H9 (cell line): ENCODE measurements around the gene CDHR5. TPM values are rescaled to one million over a fixed set of nuclear protein-coding genes. Genes with fewer than 3 reads are reported as not detected.

Source experiments
- DNase-seq: peaks from one replicate; pipeline ENCODE4 v3.0.0-alpha.2; 2017
- H2AFZ ChIP-seq: one replicate; pipeline ENCODE4 v1.6.1; 2013; ENCODE audit warnings: mild to moderate bottlenecking, low read length, control low read depth, moderate library complexity
- H2AK5ac ChIP-seq: 2 replicates; pipeline ENCODE4 v1.6.1; 2013; ENCODE audit warnings: low read length, control low read depth, mixed read lengths; ENCODE audit not compliant: insufficient read length
- H2BK120ac ChIP-seq: one replicate; pipeline ENCODE4 v1.6.1; 2013; ENCODE audit warnings: low read depth, mild to moderate bottlenecking, low read length, control low read depth, inconsistent platforms; ENCODE audit not compliant: poor library complexity, severe bottlenecking
- H2BK12ac ChIP-seq: 2 replicates; pipeline ENCODE4 v1.6.1; 2013; ENCODE audit warnings: low read length, control low read depth, mixed read lengths, low read depth; ENCODE audit not compliant: insufficient read length
- H2BK15ac ChIP-seq: 2 replicates; pipeline ENCODE4 v1.6.1; 2013; ENCODE audit warnings: low read depth, low read length, control low read depth
- H2BK20ac ChIP-seq: one replicate; pipeline ENCODE4 v1.6.1; 2013; ENCODE audit warnings: low read depth, mild to moderate bottlenecking, low read length, control low read depth, inconsistent platforms; ENCODE audit not compliant: poor library complexity, severe bottlenecking
- H2BK5ac ChIP-seq: 2 replicates; pipeline ENCODE4 v1.6.1; 2013; ENCODE audit warnings: low read length, control low read depth, mixed read lengths; ENCODE audit not compliant: insufficient read length
- H3K14ac ChIP-seq: 2 replicates; pipeline ENCODE4 v1.6.1; 2013; ENCODE audit warnings: low read length, control low read depth; ENCODE audit not compliant: insufficient read depth
- H3K18ac ChIP-seq: 2 replicates; pipeline ENCODE4 v1.6.1; 2013; ENCODE audit warnings: low read depth, mild to moderate bottlenecking, mixed read lengths, low read length, control low read depth; ENCODE audit not compliant: insufficient read length
- H3K23ac ChIP-seq: 2 replicates; pipeline ENCODE4 v1.6.1; 2013; ENCODE audit warnings: low read length, control low read depth, mixed read lengths, low read depth; ENCODE audit not compliant: insufficient read length
- H3K23me2 ChIP-seq: 2 replicates; pipeline ENCODE4 v1.6.1; 2013; ENCODE audit warnings: low read depth, mild to moderate bottlenecking, mixed read lengths, low read length, control low read depth; ENCODE audit not compliant: insufficient read length, poor library complexity, severe bottlenecking
- H3K27ac ChIP-seq: 2 replicates; pipeline ENCODE4 v1.5.1; 2013; ENCODE audit warnings: low read length, control low read depth, mixed read lengths, low read depth; ENCODE audit not compliant: insufficient read length
- H3K27me3 ChIP-seq: 2 replicates; pipeline ENCODE4 v1.6.1; 2013; ENCODE audit warnings: low read length, control low read depth, inconsistent platforms; ENCODE audit not compliant: insufficient read depth
- H3K4ac ChIP-seq: 2 replicates; pipeline ENCODE4 v1.6.1; 2013; ENCODE audit warnings: low read depth, mild to moderate bottlenecking, control low read depth, inconsistent platforms, low read length, moderate library complexity
- H3K4me1 ChIP-seq: 2 replicates; pipeline ENCODE4 v1.6.1; 2013; ENCODE audit warnings: low read length, control low read depth, inconsistent platforms; ENCODE audit not compliant: insufficient read depth
- H3K4me2 ChIP-seq: 2 replicates; pipeline ENCODE4 v1.6.1; 2013; ENCODE audit warnings: low read length, control low read depth, mixed read lengths; ENCODE audit not compliant: insufficient read length, insufficient read depth
- H3K56ac ChIP-seq: 2 replicates; pipeline ENCODE4 v1.6.1; 2013; ENCODE audit warnings: low read depth, mild to moderate bottlenecking, mixed read lengths, low read length, control low read depth; ENCODE audit not compliant: insufficient read length
- H3K79me1 ChIP-seq: 2 replicates; pipeline ENCODE4 v1.6.1; 2013; ENCODE audit warnings: low read depth, mild to moderate bottlenecking, moderate library complexity, low read length, control low read depth, inconsistent platforms; ENCODE audit not compliant: insufficient read depth, poor library complexity, severe bottlenecking
- H3K79me2 ChIP-seq: 2 replicates; pipeline ENCODE4 v1.6.1; 2013; ENCODE audit warnings: low read length, control low read depth, inconsistent platforms; ENCODE audit not compliant: insufficient read depth
- H3K9ac ChIP-seq: 2 replicates; pipeline ENCODE4 v1.6.1; 2013; ENCODE audit warnings: low read length, control low read depth, mixed read lengths; ENCODE audit not compliant: insufficient read length; ENCODE audit errors: extremely low read depth
- H3K9me3 ChIP-seq: one replicate; pipeline ENCODE4 v1.6.1; 2013; ENCODE audit warnings: low read depth, low read length, inconsistent platforms; ENCODE audit not compliant: control insufficient read depth
- H3T11ph ChIP-seq: one replicate; pipeline ENCODE4 v1.6.1; 2013; ENCODE audit warnings: mild to moderate bottlenecking, low read length, control low read depth, inconsistent platforms
- H4K20me1 ChIP-seq: one replicate; pipeline ENCODE4 v1.6.1; 2013; ENCODE audit not compliant: control insufficient read depth, insufficient read length, insufficient read depth
- H4K5ac ChIP-seq: 2 replicates; pipeline ENCODE4 v1.6.1; 2013; ENCODE audit warnings: low read depth, mild to moderate bottlenecking, mixed read lengths, low read length, control low read depth; ENCODE audit not compliant: insufficient read length
- H4K8ac ChIP-seq: replicated peaks from 2 replicates; pipeline ENCODE4 v1.6.1; 2013; ENCODE audit warnings: low read length, control low read depth, mixed read lengths, low read depth; ENCODE audit not compliant: insufficient read length
- H4K91ac ChIP-seq: 2 replicates; pipeline ENCODE4 v1.6.1; 2013; ENCODE audit warnings: low read depth, mild to moderate bottlenecking, moderate library complexity, mixed read lengths, low read length, control low read depth; ENCODE audit not compliant: insufficient read length
- H3K27ac Mint-ChIP-seq, 3 experiments: 2 replicates in 2 of 3; 3 replicates in 1 of 3; pipeline ENCODE4 v1.8.0; 2020 to 2021; ENCODE audit warnings: mixed read lengths in 3 of 3, mild to moderate bottlenecking in 1 of 3, moderate library complexity in 1 of 3
- H3K27me3 Mint-ChIP-seq: 2 replicates; pipeline ENCODE4 v1.8.0; 2021; ENCODE audit warnings: low read depth, mild to moderate bottlenecking, moderate library complexity, mixed read lengths
- H3K36me3 Mint-ChIP-seq, 3 experiments: 2 replicates in 2 of 3; 3 replicates in 1 of 3; pipeline ENCODE4 v1.8.0; 2020 to 2021; ENCODE audit warnings: low read depth in 3 of 3, mixed read lengths in 3 of 3; ENCODE audit not compliant: insufficient read depth in 1 of 3
- H3K4me1 Mint-ChIP-seq, 2 experiments: 2 replicates each; pipeline ENCODE4 v1.8.0; 2020; ENCODE audit warnings: mixed read lengths in 2 of 2
- H3K4me3 Mint-ChIP-seq, 2 experiments: 2 replicates in 1 of 2; 3 replicates in 1 of 2; pipeline ENCODE4 v1.8.0; 2020 to 2021; ENCODE audit warnings: mild to moderate bottlenecking in 2 of 2, mixed read lengths in 2 of 2, moderate library complexity in 1 of 2
- H3K9me3 Mint-ChIP-seq, 2 experiments: 2 replicates in 1 of 2; 3 replicates in 1 of 2; pipeline ENCODE4 v1.8.0; 2020; ENCODE audit warnings: mild to moderate bottlenecking in 2 of 2, mixed read lengths in 2 of 2, moderate library complexity in 1 of 2
- CTCF ChIP-seq: fragments of 200-600 bp; sonication (generic); conservative IDR thresholded peaks from 3 replicates; pipeline ENCODE4 v1.8.0; 2021; ENCODE audit warnings: antibody characterized with exemption, mild to moderate bottlenecking
- WGBS: extraction: QIAGEN DNeasy Blood & Tissue Kit; methylation state at CpG from one replicate; pipeline ENCODE4 v1.1.7; 2013; ENCODE audit warnings: missing lambda C conversion rate, low lambda C conversion rate, mixed read lengths; ENCODE audit not compliant: insufficient read length; ENCODE audit errors: extremely low coverage; 5-methylcytosine and 5-hydroxymethylcytosine counted together
- total RNA-seq: library from RNA; stranded (reverse); gene quantifications from 2 replicates; pipeline ENCODE4 v1.2.1, GENCODE V29; 2021

Gene CDHR5
- total RNA-seq, 1 experiment from 2014 or later, result not detected

DNA sequence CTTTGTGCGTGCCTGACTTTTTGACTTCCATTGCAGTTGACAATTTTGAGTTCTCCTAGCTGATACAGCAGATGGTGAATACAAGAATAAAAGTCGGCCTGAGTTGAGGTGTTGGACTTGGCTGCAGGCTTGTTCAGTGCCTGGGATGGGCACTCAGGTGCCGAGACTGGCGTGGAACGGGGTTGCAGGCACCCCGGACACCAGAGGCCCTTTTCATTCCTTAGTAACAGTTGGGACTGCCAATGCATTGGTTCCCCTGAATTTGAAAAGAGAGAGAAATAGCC is 47.2 kb downstream of the CDHR5 start:
- Histone ChIP-seq H3K23me2 (peaks cover 16% of the 10 kb centered on the region), H3K79me1 (peaks cover 10% of the 10 kb centered on the region), H2BK120ac (no peak overlapping the region), H2AFZ (no peak overlapping the region), H4K20me1 (no peaks in the 10 kb centered on the region), H3K23ac (no peak overlapping the region), H3K27ac (no peak overlapping the region), H2BK5ac (no peak overlapping the region), H3K9ac (peak overlapping the region; percentile 93), H2BK15ac (no peak overlapping the region), H2BK12ac (no peak overlapping the region), H3K14ac (no peak overlapping the region), H3K4me2 (peak overlapping the region; percentile 94), H4K91ac (no peak overlapping the region), H3K4ac (no peak overlapping the region), H3K18ac (no peak overlapping the region), H3T11ph (no peak overlapping the region), H4K8ac (no peak overlapping the region), H2AK5ac (no peak overlapping the region), H4K5ac (no peak overlapping the region), H3K27me3 (no peaks in the 10 kb centered on the region; the same call in 1 of the 2 replicates), H3K4me1 (no peaks in the 10 kb centered on the region), H3K56ac (no peak overlapping the region), H3K79me2 (peaks cover 42% of the 10 kb centered on the region; the same call in 1 of the 2 replicates), H3K9me3 (no peaks in the 10 kb centered on the region), H2BK20ac (no peak overlapping the region)
- Mint-ChIP-seq H3K27me3 (peaks cover 14% of the 10 kb centered on the region), H3K36me3 (peaks cover 10 to 24% (median 16%) of the 10 kb centered on the region in 3 experiments; a peak in 6 of 7 replicates), H3K4me1 (peaks cover 23 to 28% of the 10 kb centered on the region in 2 experiments), H3K9me3 (no peaks in the 10 kb centered on the region), H3K4me3 (peak overlapping the region; percentile 86 to 91), H3K27ac (peak overlapping the region in 2 of 3 experiments; percentile 66 to 81; a peak in 3 of 7 replicates)
- TF ChIP-seq CTCF, result no peak
- DNase-seq, result no peak
- no CpG with 5 or more reads among the region's 6 CpGs for WGBS
